ENCODE data around the gene ZBTB16.

- TF ChIP-seq CTCF (IDR thresholded peaks at IDR 0.05) = no peak
- no peak for TF ChIP-seq POLR2A (IDR thresholded peaks at IDR 0.05)
These were observed 41.8 kb upstream of the ZBTB16 start for GRCh38 chr11:114017723-114018122.

Measured in esophagus squamous epithelium (tissue), 4 donors.